ENCODE measurements around the gene CDH2. TPM values are rescaled to one million over a fixed set of nuclear protein-coding genes. Genes with fewer than 3 reads are reported as not detected.

CDH2 gene
- total and polyA plus RNA-seq, 9 donors, result 2.9 to 78.3 (median 11.2) TPM

GRCh38 chr18:28045176-28045810 is 131.6 kb downstream of the CDH2 start:
- Histone ChIP-seq H3K27me3 (no peaks in the 10 kb centered on the region), H3K4me3 (no peak overlapping the region), H3K9me3 (no peaks in the 10 kb centered on the region), H3K4me1 (ENCODE audit: insufficient read depth) (no peaks in the 10 kb centered on the region), H3K27ac (no peak overlapping the region), H3K36me3 (no peaks in the 10 kb centered on the region)
- no peak for TF ChIP-seq CTCF (IDR thresholded peaks at IDR 0.05)
- TF ChIP-seq POLR2A (IDR thresholded peaks at IDR 0.05), result no peak
- TF ChIP-seq EP300 (IDR thresholded peaks at IDR 0.05), result no peak
- WGBS, 3 donors, result 7 to 24% (median 9%) methylated on average over 3 of the region's 3 CpGs
- no peak for DNase-seq
- intact Hi-C loops (cut with DNase I), result no loop called here

- intact Hi-C loops (cut with DNase I), result no loop called here
- Histone ChIP-seq H3K4me1 (ENCODE audit: insufficient read depth) (no peaks in the 10 kb centered on the region), H3K27ac (no peak overlapping the region), H3K36me3 (no peaks in the 10 kb centered on the region), H3K4me3 (no peak overlapping the region), H3K27me3 (no peaks in the 10 kb centered on the region), H3K9me3 (no peaks in the 10 kb centered on the region)
- WGBS, 3 donors, result 94 to 95% (median 94%) methylated on average over 4 of the region's 4 CpGs
- TF ChIP-seq POLR2A (IDR thresholded peaks at IDR 0.05), result no peak
- TF ChIP-seq EP300 (IDR thresholded peaks at IDR 0.05), result no peak
- TF ChIP-seq CTCF (IDR thresholded peaks at IDR 0.05), result no peak
- DNase-seq, result no peak
Measured at GRCh38 chr18:28044036-28044435, 132.9 kb downstream of the CDH2 start.

- intact Hi-C loops (cut with DNase I), result no loop called here
- no peaks in the 10 kb centered on the region for H3K4me1 ChIP-seq (ENCODE audit: insufficient read depth)
- no peak for DNase-seq
- no peaks in the 10 kb centered on the region for H3K9me3 ChIP-seq
- H3K27me3 ChIP-seq, result no peaks in the 10 kb centered on the region
- 92 to 97% (median 93%) methylated on average over 3 of the region's 3 CpGs for WGBS, 3 donors
- no peak for TF ChIP-seq CTCF (IDR thresholded peaks at IDR 0.05)
- TF ChIP-seq POLR2A (IDR thresholded peaks at IDR 0.05), result no peak
- no peak for TF ChIP-seq EP300 (IDR thresholded peaks at IDR 0.05)
- no peak overlapping the region for H3K27ac ChIP-seq
- H3K36me3 ChIP-seq, result no peaks in the 10 kb centered on the region
- no peak overlapping the region for H3K4me3 ChIP-seq
Measured at GRCh38 chr18:28043631-28044030, 133.3 kb downstream of the CDH2 start.

- TF ChIP-seq EP300 (IDR thresholded peaks at IDR 0.05) (no peak), POLR2A (IDR thresholded peaks at IDR 0.05) (no peak), CTCF (IDR thresholded peaks at IDR 0.05) (no peak)
- no peaks in the 10 kb centered on the region for H3K27me3 ChIP-seq
- intact Hi-C loops (cut with DNase I), result no loop called here
- no peaks in the 10 kb centered on the region for H3K4me1 ChIP-seq (ENCODE audit: insufficient read depth)
- H3K4me3 ChIP-seq, result no peak overlapping the region
- no peaks in the 10 kb centered on the region for H3K36me3 ChIP-seq
- H3K27ac ChIP-seq, result no peak overlapping the region
- no peaks in the 10 kb centered on the region for H3K9me3 ChIP-seq
- WGBS, 3 donors, result 62 to 77% (median 71%) methylated on average over 5 of the region's 5 CpGs
- DNase-seq, result no peak
Measured at GRCh38 chr18:28041366-28041765, 135.6 kb downstream of the CDH2 start.

All from ovary (tissue), 9 donors.